ENCODE measurements around the gene GALNT14.

- TF ChIP-seq CTCF (IDR thresholded peaks at IDR 0.05) (no peak), ZFX (IDR thresholded peaks at IDR 0.05; ENCODE audit: borderline replicate concordance) (no peak)
Measured at GRCh38 chr2:30880516-30880915, 257.7 kb downstream of the GALNT14 start.

Measured in 22Rv1 (cell line).